Measurements from ENCODE around the gene ZNF652. TPM values are rescaled to one million over a fixed set of nuclear protein-coding genes. Genes with fewer than 3 reads are reported as not detected.

Gene ZNF652
- total RNA-seq, 1 donor from 2014 or later, result 41.8 TPM

DNA sequence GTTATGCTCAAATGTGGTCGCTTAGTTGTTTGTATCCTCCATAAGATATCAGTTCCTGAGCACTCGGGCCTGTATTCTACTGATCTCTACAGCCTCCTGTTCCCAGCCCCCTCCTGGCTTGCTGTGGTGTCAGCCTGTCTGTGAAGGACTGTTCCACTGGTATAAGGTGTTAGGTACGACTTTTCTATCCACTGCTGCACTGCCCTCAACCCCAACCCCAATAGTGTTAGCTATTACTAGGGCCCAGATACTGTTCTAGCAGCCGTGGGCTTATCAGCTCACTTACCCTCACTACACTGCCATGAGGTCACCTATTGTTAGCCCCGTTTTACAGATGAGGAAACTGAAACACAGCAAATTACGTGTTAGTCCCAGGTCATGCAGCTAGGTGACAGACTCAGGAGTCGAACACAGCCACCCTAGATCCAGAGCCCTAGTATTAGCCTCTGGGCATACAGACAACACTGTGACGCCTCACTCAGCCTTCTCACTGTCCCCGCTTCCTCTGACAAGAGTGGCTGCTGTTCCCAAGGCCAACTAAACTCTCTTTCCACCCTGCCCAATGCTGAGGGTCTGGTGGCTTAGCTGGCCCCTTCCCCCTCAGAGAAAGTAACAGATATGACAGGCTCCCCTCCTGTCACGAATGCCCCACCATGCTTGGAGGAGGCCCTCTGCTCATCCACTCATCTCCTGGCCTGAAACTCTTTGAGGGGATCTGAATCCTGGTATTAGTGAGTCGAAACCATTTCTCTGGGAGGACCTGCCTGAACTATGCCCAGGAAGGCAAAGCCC, 25.6 kb upstream of the ZNF652 start:
- no peak for DNase-seq (ENCODE audit: low spot score)

DNA sequence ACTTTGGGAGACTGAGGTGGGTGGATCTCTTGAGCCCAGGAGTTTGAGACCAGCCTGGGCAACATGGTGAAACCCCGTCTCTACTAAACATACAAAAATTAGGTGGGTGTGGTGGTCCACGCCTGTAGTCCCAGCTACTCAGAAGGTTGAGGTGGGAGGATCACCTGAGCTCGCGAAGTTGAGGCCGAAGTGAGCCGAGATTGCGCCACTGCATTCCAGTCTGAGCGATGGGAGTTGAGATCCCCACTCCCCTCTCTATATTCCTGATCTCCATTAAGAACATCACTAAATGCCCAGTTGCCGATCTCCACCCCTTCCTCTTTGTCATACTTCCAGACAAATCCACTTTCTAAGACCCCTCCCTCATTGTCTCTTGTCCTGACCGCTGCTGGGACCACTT, 24.3 kb upstream of the ZNF652 start:
- no peak for DNase-seq (ENCODE audit: low spot score)

DNA sequence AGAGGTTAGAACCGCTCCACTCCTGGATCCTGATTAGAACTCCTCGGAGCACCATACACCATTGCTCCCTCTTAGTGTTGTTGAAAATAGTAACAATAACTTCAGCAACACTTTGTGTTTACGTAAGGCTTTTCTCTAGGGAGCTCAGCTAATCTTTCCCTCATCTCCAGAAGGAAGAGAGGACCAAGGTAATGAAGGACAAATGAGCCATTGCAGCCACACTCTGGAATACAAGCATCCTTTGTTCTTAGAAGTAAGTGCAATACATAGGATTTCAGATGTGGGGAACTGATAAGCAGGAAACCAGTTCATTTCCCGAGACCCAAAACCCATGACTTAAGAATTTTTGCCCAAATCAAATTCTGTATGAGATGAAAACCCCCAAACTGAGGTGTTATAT, 22.9 kb upstream of the ZNF652 start:
- no peak for DNase-seq (ENCODE audit: low spot score)

DNA sequence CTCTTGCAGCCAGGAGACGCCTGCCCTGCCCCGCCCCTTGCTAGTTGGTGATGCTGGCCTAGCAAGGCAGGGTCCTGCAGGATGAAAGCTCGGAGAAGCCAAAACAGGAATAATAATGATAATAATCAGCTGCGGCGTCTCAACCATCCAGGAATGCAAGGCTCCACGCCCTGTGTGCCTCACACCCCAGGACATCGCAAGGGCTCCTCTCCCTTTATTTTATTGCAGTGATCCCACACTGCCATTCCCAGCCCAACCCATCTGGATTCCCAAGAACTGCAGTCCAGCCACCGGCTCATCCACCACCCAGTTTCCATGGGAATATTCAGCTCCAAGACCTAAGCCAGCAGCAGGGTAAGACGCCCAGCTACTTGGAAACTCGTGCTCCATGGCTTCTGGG, 21.0 kb upstream of the ZNF652 start:
- no peak for DNase-seq (ENCODE audit: low spot score)

DNA sequence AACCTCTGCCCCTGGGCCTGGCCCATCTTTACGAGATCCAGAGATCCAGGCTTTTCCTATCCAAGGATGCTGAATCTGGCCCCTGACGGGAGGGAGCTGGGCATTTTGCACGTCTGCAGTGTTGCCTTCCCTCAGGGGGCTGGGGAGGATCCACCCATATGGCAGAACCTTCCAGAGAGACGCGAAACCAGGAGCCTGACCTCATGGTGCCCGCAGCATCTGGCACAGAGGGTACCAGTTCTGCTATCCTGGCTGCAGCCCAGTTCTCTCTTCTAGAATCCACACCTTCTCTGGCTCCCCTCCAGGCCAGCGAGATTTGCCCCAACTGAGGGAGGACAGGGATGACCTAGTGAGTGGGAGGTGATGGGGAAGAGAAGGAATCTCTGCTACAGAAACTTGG, 20.5 kb upstream of the ZNF652 start:
- DNase-seq (ENCODE audit: low spot score), result no peak

DNA sequence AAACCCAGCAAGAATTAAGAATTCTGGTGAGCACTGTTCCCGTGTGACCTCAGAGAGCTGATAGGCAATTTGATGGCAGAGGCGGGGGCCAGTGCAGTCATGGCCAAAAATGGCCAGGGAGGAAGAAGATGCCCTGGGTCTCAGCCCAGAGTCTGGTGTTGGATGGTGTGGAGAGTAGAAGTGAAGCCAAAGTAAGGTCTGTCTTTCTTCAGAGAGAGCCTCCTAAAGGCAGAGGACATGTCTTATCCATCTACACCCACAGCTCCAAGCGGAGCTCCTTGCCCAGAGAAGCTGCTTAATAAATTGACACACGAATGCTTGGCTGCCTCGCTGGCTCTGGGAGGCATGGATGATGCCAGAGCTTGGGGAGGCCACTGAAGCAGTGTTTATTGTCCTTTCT, 19.7 kb upstream of the ZNF652 start:
- no peak for DNase-seq (ENCODE audit: low spot score)

DNA sequence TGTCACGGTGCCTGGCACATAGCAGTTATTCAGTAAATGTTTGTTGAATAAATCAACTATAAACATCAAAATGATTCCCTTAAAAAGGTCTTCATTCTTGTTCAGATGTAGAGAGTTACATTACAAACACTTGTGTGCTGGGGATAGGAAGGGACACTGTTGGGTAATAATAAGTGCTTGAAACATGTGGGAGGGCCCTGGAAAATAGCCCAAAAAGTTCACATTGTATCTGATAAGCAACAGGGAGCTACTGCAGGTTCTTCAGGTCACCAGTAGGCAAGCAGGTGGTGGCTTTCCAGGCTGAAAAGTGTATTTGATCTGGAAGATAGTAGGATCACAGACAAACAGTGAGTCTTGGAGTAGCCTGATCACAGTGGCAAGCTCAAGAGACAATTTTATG, 19.0 kb upstream of the ZNF652 start:
- DNase-seq (ENCODE audit: low spot score), result no peak

DNA sequence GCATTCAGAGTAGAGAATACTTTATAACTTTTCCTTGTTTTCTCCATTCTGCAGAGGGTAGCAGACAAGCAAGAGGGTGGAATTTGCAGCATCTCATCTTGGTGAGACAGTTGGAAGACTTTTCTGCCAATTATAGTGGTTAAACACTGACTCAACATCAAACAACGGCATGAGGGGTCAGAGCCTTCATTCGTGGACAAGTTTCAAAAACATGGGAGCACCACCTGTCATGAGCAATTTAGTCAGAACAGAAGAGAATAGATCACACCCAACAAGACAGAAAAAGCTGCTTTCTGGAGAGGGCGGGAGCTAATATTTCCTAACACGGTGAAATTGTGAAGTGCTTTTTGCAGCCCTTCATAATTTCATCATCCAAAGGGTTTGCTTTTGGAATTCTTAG, 17.9 kb upstream of the ZNF652 start:
- DNase-seq (ENCODE audit: low spot score), result no peak

DNA sequence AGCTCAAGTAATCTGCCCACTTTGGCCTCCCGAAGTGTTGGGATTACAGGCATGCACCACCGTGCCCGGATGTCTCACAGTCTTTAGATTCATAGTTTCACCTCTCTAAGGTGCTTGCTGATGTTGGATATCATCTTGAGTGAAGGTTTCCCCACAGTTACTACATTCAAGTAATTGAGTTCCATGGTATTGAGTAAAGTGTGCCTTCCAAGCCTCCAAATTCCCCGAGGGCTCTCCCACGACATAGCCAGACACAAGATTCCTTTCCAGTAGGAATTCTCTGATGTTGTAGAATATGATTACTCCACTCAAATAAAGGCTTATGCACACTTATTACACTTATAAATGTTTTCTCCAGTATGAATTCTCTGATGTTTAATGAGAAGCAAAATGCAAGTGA, 16.3 kb upstream of the ZNF652 start:
- no peak for DNase-seq (ENCODE audit: low spot score)

DNA sequence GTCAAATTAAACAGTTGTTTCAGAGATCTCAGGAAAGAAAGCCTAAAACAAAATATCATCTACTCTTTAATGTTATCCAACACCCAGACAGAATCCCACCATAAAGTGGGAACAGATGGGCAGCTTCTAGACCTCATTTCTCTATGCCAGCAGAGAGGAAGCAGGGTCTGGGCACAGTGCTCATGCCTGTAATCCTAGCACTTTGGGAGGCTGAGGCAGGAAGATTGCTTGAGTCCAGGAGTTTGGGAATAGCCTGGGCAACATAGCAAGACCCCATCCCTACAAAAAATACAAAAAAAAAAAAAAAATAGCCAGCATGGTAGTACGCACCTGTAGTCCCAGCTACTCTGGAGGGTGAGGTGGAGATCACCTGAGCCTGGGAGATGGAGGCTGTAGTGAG, 13.5 kb upstream of the ZNF652 start:
- DNase-seq (ENCODE audit: low spot score), result no peak

DNA sequence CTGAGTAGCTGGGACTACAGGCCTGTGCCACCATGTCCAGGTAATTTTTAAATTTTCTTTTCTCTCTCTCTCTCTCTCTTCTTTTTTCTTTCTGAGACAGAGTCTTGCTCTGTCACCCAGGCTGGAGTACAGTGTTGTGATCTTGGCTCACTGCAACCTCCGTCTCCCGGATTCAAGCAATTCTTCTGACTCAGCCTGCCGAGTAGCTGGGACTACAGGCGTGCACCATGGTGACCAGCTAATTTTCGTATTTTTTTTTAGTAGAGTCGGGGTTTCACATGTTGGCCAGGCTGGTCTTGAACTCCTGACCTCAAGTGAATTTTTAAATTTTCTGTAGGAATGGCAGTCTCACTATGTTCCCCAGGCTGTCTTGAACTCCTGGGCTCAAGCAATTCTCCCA, 11.1 kb upstream of the ZNF652 start:
- peak; percentile 41 for DNase-seq (ENCODE audit: low spot score)

DNA sequence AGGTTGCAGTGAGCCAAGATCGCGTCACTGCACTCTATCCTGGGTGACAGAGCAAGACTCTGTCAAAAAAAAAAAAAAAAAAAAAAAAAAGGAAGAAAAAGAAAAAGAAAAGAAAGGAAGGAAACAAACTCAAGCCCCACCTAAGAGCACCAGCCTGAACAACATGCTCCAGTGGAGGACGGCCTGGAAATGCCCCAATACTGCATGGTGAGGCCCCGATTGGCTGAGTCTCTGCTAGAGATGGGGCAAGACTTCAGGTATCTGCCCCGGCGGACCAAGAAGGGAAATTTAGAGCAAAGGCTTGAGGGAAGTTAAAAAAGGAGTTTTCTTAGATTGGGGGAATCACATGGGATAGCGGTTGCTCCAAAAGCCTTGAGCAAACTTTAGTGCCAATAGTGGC, 10.4 kb upstream of the ZNF652 start:
- DNase-seq (ENCODE audit: low spot score), result peak; percentile 30

DNA sequence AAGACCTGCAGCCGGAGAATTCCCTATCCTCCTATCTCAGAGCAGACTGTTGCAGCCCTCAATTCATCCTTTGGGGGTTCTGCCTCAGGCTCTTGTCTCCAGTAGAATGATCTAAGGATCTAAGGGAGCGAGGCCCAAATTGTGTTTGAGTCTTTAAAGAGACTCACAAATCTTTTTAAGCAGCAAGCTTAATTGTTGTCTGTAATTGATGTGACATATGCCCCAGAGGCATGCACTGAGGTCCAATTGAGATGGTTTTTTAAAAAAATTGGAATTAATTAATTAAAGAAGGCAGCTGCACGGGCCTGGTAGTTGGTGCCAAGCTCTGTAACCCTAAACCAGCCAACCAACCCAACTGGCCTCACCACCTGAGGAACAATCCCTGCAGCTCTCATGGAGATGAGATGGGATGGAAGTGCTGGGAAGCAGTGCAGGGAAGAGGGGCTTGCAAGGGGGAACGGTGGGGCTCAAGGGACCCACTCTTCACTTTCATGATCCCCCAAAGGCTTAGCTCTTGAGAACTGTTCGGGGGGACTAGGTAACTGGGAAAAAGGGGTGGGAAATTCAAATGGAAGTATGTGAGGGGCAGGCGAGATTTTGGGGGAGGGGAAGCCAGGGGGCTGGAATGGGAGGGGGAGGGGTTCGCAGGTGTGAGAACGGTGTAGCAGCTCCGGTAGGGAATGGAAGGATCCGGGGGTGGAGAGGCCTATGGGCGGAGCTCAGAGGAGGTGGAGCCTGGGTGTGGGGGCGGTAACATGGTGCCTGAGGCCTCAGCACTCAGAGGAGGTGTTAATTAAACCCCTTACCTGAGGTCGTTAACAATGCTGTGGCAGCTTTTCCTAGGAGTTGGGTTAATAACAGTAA, 9.2 kb upstream of the ZNF652 start:
- DNase-seq (ENCODE audit: low spot score), result peak; percentile 41

DNA sequence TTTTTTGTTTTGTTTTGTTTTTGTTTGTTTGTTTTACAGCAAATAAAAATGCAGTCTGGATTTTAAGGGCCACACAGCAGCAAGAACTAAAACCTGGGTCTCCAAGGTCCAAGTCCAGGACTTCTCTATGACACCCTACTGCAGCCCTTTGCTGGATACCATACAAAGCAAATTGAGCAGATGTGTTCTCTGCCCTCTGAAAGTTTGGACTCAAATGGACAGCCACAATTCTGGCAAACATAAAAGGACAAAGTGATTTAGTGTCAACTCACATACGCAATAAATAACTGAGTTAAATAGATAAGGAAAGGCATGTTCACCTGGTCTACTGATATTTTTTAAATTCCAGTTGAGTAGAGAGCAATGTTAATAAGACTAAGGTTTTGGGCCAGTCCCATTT, 7.7 kb upstream of the ZNF652 start:
- no peak for DNase-seq (ENCODE audit: low spot score)

DNA sequence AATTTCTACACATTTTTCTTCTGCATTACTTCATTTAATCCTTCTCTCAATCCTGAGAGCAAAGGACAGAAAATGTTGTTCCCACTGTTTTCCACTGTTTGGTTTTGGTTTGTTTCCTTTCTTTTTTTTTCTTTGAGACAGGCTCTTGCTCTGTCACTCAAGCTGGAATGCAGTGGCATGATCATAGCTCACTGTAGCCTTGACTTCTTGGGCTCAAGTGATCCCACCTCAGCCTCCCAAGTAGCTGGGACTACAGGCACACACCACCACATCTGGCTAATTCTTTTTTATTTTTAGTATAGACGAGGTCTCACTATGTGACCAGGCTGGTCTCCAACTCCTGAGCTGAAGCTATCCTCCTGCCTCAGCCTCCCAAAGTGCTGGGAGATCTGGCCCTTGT, 7.0 kb upstream of the ZNF652 start:
- no peak for DNase-seq (ENCODE audit: low spot score)

DNA sequence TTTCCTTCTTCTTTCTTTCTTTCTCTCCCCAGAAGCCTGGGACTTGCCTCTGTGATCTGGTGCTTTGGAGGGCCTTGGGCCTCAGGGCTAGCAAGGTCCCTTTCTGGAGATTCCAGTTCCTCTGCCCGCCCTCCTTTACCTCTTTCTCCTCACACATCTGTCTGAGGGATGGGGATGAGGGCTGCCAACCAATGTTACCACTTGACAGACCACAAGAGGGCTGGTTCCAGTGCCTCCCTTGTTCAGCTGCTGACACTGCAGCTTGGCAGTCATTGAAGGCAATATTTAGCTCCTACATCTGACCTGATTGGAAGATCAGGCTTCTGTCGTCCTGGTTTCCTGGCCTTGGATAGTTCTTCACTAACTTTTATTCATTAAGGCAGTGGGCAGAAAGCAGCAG, 3.6 kb upstream of the ZNF652 start:
- DNase-seq (ENCODE audit: low spot score), result peak; percentile 18

DNA sequence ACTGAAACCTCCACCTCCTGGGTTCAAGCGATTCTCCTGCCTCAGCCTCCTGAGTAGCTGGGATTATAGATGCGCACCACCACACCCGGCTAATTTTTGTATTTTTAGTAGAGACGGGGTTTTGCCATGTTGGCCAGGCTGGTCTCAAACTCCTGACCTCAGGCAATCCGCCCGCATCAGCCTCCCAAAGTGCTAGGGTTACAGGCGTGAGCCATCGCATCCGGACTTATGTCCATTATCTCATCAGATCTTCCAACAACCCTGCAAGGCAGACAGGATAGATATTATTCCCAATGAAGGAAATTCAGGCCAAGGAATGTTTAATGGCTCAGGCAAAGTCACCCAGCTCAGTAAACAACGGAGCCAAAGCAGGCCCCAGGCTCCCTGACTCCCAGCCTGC, 3.1 kb upstream of the ZNF652 start:
- peak; percentile 62 for DNase-seq (ENCODE audit: low spot score)

DNA sequence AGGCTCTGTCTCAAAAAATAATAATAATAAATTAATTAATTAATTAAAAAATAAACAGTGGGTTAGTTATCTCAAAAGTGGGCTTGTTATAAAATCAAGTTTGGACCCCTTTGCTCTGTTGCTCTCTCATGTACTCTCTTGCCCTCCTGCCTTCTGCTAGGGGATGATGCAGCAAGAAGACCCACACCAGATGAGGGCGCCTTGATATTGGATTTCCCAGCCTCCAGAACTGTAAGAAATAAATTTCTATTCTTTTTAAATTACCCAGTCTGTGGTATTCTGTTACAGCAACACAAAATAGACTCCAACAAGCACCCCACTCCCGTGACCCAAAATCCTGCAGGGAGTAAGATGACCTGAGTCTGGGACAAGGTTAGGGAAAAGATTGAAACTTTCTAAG, 2.1 kb upstream of the ZNF652 start:
- no peak for DNase-seq (ENCODE audit: low spot score)

DNA sequence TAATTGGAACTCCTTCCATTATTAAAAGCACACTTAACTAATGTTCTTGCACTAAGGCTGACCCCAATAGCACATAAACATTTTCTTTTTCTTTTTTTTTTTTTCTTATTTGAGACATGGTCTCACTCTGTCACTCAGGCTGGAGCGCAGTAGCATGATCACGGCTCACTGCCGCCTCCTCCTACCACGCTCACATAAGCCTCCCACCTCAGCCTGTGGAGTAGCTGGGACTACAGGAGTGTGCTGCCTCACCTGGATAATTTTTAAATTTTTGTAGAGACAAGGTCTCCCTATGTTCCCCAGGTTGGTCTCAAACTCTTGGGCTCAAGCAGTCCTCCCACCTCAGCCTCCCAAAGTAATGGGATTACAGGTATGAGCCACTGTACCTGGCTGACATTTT, 1.2 kb upstream of the ZNF652 start:
- no peak for DNase-seq (ENCODE audit: low spot score)

DNA sequence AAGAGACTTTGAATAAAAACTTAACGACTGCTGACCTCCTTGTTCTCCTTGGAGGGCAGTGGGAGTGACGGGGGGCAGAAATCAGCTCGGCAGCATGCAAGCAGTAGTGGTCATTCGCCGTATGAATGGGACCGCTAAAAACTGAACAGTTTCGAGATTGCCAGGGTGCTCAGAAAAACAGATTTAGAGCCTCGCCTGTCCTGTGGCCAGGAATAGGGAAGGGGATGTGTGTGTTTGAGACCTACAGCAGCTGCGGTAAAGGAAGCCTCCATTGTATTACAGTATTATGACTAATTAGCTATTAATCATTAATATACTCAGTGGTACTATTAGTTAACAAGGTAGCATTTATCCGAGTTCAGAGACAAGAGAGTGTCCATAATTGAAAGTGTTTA, 670 bp upstream of the ZNF652 start:
- no peak for DNase-seq (ENCODE audit: low spot score)

DNA sequence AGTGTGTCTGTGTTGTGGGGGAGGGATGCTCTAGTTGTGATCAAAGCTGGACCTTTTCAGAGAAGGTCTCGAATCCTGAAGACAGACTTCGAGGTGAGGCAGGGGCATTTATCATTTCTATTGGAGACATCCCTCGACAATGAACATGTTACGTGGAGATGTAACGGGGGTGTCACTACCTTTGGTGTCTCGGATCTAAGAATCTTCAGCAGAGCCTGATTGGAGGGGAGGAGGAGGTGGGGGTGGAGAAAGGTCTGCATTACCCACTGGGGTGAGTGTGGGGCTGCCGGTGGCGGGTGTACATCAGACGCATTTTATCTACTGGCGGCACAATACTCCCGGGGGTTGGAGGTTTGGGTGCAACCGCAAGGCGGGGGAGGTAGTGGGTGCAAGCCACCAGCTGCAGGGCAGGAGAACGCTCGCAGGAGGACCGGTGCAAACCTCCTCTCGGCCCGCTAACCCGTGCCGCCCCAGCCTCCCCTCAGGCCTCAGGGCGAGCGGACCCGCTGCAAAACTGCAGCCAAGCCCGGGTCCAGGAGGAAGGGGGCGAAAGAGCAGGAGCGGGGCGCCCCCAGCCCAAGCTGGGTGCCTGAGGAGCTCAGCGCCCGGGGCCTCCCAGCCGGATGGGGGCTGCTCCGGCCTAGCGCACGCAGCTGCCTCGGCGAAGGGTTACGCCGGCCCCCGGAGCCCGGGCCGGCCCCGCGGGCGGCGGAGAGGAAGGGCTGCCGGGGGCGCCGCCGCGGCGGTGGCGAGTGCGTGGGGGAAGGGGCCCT, 735 bp downstream of the ZNF652 start:
- peak; percentile 90 for DNase-seq (ENCODE audit: low spot score)

DNA sequence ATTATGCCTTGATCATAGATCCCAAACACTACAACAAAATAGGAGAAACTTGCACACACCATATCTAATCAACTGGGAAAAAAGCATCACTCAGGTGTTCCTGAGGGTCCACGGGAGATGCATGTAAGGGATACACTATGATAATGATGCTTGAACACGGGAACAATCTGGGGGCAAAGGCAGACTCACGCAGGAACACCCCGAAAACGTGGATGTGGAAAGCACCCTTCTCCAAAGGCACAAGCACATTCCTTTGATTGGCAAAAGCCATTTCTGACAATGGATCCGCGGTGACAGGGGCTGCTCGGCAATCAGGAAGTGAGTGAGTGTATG, 1.3 kb downstream of the ZNF652 start:
- no peak for DNase-seq (ENCODE audit: low spot score)
